DND-41 (cell line): ENCODE measurements around the gene SPTLC3.

Experiments
- CTCF ChIP-seq: IDR thresholded peaks from 2 replicates; pipeline ENCODE4 v1.5.1; 2012; ENCODE audit warnings: borderline replicate concordance, low read length, moderate library complexity, mild to moderate bottlenecking; ENCODE audit not compliant: poor library complexity, severe bottlenecking; ENCODE audit errors: extremely low read depth
- EZH2 ChIP-seq: IDR thresholded peaks from 3 replicates; pipeline ENCODE4 v1.6.1; 2012; ENCODE audit warnings: borderline replicate concordance, low read depth, mild to moderate bottlenecking, moderate library complexity, low read length, inconsistent platforms; ENCODE audit not compliant: severe bottlenecking

- no peak for TF ChIP-seq CTCF
- no peak for TF ChIP-seq EZH2
Observed at GRCh38 chr20:12963416-12963815, 45.4 kb upstream of the SPTLC3 start.
